ENCODE data around the gene MEFV. TPM values are rescaled to one million over a fixed set of nuclear protein-coding genes. Genes with fewer than 3 reads are reported as not detected.
A peak's percentile ranks its signal among the peaks of the same experiment; 100 is the strongest.
"Not testable (repeated sequence)": the region's sequence is repeated elsewhere in the genome, so short reads cannot be mapped to it uniquely, and the experiment has no call there.

Gene MEFV
- total RNA-seq, 1 donor from 2014 or later: 0.78 TPM

DNA sequence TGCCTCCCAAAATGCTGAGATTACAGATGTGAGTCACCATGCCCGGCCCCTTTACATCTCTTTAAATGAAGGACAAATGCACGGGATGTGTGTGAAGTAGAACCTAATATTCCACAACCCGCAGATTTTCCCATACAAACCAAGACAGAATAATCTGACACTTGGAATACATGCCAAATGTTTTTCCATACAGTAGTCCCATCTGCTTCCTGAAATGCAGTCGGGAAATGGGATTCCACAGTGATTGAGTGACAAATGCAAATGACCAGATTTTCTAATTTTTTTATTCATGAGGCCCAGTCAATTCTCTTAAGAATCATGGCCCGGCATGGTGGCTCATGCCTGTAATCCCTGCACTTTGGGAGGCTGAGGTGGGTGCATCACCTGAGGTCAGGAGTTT is 14.7 kb downstream of the MEFV start:
- DNase-seq: no peak
- no peak for ATAC-seq (ENCODE audit: poor library complexity)
- intact Hi-C loops (cut with DNase I): no loop called here

GRCh38 chr16:3235856-3236669 is 20.4 kb downstream of the MEFV start:
- ATAC-seq (ENCODE audit: poor library complexity) (no peak), DNase-seq (peak; percentile 54)
- intact Hi-C loops (cut with DNase I): loop anchor here (10.0 kb wide), 1 partner anchor 69 kb away; the partner anchor contains the start of genes TIGD7 and ZNF75A

DNA sequence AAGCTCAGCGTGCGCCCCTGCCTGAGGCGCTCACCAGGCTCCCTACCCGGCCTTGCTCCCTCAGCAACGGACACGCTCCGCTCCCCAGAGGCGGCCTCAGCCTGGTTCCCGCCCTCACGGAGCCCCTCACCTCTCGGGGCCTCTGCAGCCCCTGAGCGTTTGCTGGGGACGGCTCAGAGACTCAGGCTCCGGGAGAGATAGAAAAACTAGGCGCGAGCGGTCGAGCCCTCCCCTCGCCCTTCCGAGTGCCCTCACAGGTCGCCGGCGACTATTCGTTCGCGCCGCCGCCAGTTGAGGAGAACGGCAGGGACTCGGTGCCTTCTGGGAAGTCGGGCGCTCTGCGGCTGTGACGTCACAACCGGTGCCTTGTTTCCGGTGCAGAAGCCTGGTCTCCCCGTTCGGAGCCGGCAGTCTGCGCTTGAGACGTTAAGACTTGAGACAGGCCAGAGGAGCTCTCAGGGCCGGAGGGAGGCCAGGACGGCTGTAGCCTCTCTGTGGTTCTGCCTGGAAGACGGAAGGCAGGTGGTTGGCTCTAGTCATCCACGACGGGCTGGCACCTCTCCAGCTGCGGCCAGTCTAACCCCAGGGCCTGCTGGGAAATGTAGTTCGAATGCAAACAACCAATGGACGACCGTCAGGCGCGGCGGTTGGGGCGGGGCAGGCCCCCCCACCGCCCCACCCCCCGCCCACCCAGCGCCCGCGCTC is 21.4 kb downstream of the MEFV start, which contains the start of gene ZNF200:
ZNF200 (minus strand) TSS at position 302 of the 705 bp plus-strand sequence. CDS start 1,403 bp downstream, outside the sequence.
- intact Hi-C loops (cut with DNase I): loop anchor here (10.0 kb wide), 1 partner anchor 70 kb away; the partner anchor contains the start of genes TIGD7 and ZNF75A
- peak; percentile 99 for DNase-seq
- ATAC-seq (ENCODE audit: poor library complexity): peak; percentile 100

DNA sequence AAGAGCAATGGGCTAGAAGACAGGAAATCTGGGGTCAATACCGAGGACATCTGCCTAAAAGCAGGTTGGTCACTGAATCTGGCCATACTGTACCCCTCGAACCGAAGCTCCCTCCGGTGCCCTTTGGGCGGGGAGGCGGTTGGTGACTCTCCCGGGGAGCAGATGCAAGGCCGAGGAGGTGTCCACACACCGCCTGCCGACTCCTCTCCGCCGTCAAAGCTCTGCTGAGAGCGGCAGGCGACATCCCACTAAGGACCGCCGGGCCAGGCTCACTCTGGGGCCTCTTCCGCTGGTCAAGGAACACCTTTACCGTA is 21.9 kb downstream of the MEFV start:
- no peak for ATAC-seq (ENCODE audit: poor library complexity)

GRCh38 chr16:3223913-3224515 is 32.4 kb downstream of the MEFV start:
- DNase-seq (no peak), ATAC-seq (ENCODE audit: poor library complexity) (no peak)
- intact Hi-C loops (cut with DNase I): no loop called here

More for the DNA sequence above, 21.9 kb downstream of the MEFV start:
- DNase-seq: no peak
- intact Hi-C loops (cut with DNase I): loop anchor here (10.0 kb wide), 1 partner anchor 70 kb away; the partner anchor contains the start of genes TIGD7 and ZNF75A

DNA sequence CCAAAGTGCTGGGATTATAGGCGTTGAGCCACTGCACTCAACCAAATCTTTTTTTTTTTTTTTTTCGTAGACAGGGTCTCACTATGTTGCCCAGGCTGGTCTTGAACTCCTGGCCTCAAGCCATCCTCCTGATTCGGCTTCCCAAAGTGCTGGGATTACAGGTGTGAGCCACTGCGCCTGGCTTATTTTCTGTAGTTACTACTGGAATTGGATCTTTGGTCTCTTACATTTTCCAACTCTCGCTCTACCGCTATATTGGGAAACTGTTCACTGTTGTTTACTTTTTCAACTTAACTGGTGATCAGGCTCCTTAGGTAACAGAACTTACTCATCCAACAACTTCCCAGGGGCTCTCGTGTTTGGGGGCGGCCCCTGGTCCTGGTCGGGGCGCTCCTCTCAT is 35.6 kb downstream of the MEFV start:
- intact Hi-C loops (cut with DNase I): no loop called here
- no peak for DNase-seq

DNA sequence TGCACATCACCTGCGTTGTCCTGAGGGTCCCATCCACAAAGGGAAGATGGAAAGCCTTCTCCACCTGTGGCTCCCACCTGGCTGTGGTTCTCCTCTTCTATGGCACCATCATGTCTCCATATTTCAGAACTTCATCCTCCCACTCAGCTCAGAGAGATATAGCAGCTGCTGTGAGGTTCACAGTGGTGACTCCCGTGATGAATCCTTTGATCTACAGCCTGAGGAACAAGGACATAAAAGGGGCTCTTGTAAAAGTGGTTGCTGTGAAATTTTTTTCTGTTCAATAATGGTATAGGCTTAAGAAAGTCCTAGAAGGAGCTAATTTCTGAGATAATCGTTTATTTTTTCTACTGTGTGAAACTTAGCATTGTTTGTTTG is 40.2 kb downstream of the MEFV start:
- intact Hi-C loops (cut with DNase I): no loop called here
- no peak for DNase-seq
- no peak for ATAC-seq (ENCODE audit: poor library complexity)

More for the DNA sequence above, 35.6 kb downstream of the MEFV start:
- ATAC-seq (ENCODE audit: poor library complexity): no peak

GRCh38 chr16:3215601-3216262 is 40.7 kb downstream of the MEFV start:
- ATAC-seq (ENCODE audit: poor library complexity) (no peak), DNase-seq (no peak)
- intact Hi-C loops (cut with DNase I): no loop called here

- intact Hi-C loops (cut with DNase I): no loop called here
- no peak for ATAC-seq (ENCODE audit: poor library complexity)
Observed at GRCh38 chr16:3214904-3215600, 41.4 kb downstream of the MEFV start.

DNA sequence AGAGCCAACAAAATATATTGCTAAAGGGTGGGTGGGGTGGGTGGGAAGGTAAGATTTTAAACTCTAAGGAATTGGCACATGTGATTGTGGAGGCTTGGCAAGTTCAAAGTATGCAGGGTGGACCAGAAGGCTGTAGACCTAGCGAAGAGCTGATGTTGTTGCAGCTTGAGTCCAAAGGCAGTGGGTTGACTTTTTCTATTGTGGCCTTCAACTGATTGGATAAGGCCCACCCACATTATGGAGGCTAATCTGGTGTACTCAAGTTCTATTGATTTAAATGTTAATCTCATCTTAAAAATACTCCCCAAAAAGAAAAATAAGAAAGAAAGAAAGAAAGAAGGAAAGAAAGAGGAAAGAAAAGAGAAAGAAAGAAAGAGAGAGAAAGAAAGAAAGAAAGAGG is 43.9 kb downstream of the MEFV start:
- no peak for DNase-seq
- intact Hi-C loops (cut with DNase I): no loop called here
- ATAC-seq (ENCODE audit: poor library complexity): no peak

More at GRCh38 chr16:3214904-3215600, 41.4 kb downstream of the MEFV start:
- DNase-seq: no peak

DNA sequence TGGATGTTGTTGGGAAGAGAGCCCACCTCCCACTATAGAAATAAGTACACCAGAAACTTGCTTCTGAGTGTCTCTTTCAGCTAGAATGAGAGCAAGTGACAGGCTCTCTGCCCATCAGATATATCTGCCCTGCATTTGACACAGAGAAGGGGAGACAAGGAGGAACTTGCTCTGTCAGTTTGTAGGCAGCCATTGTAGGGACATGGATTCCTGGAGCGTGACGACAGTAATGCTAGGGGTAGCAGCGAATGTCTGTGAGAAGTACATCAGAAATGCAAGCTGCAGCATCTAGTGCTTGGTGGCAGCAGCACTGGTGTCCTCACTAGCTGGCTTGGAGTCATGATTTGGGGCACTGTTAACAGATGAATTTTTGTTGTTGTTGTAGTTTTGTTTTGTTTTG is 44.4 kb downstream of the MEFV start:
- no peak for DNase-seq
- intact Hi-C loops (cut with DNase I): no loop called here

GRCh38 chr16:3207086-3207953 is 49.1 kb downstream of the MEFV start:
- intact Hi-C loops (cut with DNase I): no loop called here
- DNase-seq: no peak
- ATAC-seq (ENCODE audit: poor library complexity): no peak

More for the DNA sequence above, 44.4 kb downstream of the MEFV start:
- ATAC-seq (ENCODE audit: poor library complexity): no peak

- DNase-seq; intact Hi-C loops (cut with DNase I): not testable (repeated sequence)
Observed at GRCh38 chr16:3205939-3206338, 50.5 kb downstream of the MEFV start.

DNA sequence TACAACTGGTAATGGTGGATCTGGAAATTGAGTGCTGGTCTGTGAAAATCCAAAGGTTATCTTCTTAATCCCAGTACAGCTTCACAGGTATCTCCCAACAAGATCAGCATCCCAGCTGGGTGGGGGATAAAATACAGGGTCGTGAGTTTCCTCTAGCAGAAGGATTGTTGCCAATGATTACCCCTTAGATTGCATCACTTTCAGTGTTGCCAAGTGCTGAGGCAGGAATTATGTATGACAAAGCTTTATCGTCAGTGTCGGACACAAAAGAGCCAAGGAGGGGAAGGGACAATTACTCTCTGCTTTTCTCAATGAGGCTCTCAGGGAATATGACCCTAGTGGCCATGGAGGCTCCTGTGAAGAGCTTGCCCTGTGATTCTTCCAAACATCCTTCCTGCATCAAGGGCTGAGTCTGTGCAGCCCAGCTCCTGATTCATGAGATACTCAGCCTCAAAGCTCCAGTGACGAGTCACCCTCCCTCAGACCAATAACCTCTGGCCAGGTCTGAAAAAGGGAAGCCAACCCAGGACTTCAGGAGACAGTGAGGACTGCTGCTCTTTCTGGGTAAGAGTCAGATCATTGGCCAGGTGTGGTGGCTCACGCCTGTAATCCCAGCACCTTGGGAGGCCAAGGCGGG is 53.4 kb downstream of the MEFV start:
- DNase-seq (no peak), ATAC-seq (ENCODE audit: poor library complexity) (no peak)
- intact Hi-C loops (cut with DNase I): no loop called here

More at GRCh38 chr16:3205939-3206338, 50.5 kb downstream of the MEFV start:
- not testable (repeated sequence) for ATAC-seq (ENCODE audit: poor library complexity)

DNA sequence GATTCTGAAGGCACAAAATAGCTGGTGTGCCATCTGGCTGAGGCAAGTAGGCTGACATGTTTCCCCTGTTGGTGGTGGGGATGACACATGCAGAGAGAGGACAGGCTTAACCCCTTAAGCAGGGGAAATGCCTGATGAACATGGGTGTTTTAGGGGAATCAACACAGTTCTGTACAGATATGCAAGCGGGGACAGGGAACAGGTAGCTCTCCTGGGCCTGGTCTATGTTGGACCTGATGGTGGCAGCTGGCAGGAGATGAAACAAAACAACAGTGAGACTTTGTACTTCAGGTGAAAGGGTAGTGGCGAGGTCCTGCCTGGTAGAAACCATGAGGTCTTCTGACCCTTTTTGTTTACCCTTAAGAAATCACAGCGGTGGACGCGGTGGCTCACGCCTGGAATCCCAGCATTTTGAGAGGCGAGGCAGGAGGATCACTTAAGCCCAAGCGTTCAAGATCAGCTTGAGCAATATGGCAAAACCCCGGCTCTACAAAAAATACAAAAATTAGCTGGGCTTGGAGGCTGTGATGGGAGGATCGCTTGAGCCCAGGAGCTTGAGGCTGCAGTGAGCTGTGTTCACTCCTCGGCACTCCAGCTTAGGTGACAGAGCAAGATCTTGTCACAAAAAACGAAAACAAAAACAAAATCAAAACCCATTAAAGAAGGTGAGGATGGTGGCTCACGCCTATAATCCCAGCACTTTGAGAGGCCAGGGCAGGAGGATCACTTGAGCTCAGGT is 57.9 kb downstream of the MEFV start:
- DNase-seq: no peak
- intact Hi-C loops (cut with DNase I): no loop called here
- ATAC-seq (ENCODE audit: poor library complexity): no peak

DNA sequence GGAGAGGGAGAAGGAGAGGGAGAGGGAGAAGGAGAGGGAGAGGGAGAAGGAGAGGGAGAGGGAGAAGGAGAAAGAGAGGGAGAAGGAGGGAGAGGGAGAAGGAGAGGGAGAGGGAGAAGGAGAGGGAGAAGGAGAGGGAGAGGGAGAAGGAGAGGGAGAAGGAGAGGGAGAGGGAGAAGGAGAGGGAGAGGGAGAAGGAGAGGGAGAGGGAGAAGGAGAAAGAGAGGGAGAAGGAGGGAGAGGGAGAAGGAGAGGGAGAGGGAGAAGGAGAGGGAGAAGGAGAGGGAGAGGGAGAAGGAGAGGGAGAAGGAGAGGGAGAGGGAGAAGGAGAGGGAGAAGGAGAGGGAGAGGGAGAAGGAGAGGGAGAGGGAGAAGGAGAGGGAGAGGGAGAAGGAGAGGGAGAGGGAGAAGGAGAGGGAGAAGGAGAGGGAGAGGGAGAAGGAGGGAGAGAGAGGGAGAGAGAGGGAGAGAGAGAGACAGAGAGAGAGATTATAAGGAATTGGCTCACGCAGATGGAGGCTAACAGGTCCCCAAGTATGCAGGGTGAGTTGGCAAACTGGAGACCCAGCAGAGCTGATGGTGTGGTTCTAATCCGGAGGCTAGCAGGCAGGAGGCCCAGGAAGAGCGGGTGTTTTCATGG is 58.6 kb downstream of the MEFV start:
- intact Hi-C loops (cut with DNase I); DNase-seq; ATAC-seq (ENCODE audit: poor library complexity): not testable (repeated sequence)
